Activated T-cell treated with anti-CD3 and anti-CD28 coated beads, Interleukin-2, amount 50 U/mL, for 4 hours (primary cell): ENCODE measurements around the gene OSM. TPM values are rescaled to one million over a fixed set of nuclear protein-coding genes. Genes with fewer than 3 reads are reported as not detected.

ENCODE experiments used
- ATAC-seq, 2 donors: fragments of 200-7000 bp; cut with Tn5 transposase; one replicate each; pipeline ENCODE4 v1.10.0; 2021
- DNase-seq: peaks from one replicate; pipeline ENCODE4 v3.0.0-alpha.2; 2020
- H3K27me3 Mint-ChIP-seq: one replicate; pipeline ENCODE4 v1.8.0; 2021; ENCODE audit warnings: low read depth, mixed read lengths
- H3K36me3 Mint-ChIP-seq: one replicate; pipeline ENCODE4 v1.8.0; 2022; ENCODE audit warnings: mixed read lengths; ENCODE audit not compliant: insufficient read depth
- H3K4me1 Mint-ChIP-seq: one replicate; pipeline ENCODE4 v1.8.0; 2021; ENCODE audit warnings: low read depth, mixed read lengths
- H3K4me3 Mint-ChIP-seq: one replicate; pipeline ENCODE4 v1.8.0; 2021; ENCODE audit warnings: mild to moderate bottlenecking, moderate library complexity, mixed read lengths
- H3K9me3 Mint-ChIP-seq: one replicate; pipeline ENCODE4 v1.8.0; 2021; ENCODE audit warnings: mixed read lengths
- total RNA-seq, 3 donors: library from RNA; stranded (reverse); gene quantifications; one replicate each; pipeline ENCODE4 v1.2.1, GENCODE V29; 2021

Gene OSM
- total RNA-seq, 3 donors from 2014 or later = 18.4 to 30.7 (median 22.2) TPM

DNA sequence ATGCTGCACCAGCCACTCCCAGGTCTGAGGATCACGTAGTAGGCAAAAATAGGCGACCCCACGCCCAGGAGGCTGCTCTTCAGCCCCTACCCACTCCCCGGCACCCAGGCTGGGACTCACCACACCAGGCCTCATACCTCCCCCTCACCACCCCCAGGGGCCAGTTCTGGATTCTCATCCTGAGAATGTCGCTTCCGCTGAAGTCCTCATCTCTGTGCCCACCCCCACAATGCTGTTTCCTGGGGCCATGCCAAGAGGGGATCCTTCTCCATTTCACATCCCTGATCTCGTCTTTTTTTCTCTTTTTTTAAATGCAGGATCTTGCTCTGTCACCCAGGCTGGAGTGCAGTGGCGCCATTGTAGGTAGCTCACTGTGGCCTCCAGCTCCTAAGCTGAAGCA lies 1.7 kb upstream of the OSM start:
- H3K27me3 Mint-ChIP-seq = no peaks in the 10 kb centered on the region
- peak overlapping the region; percentile 91 for H3K4me3 Mint-ChIP-seq
- no peaks in the 10 kb centered on the region for H3K9me3 Mint-ChIP-seq
- DNase-seq (no peak), ATAC-seq (no peak)
- peaks cover 32% of the 10 kb centered on the region for H3K4me1 Mint-ChIP-seq
- H3K36me3 Mint-ChIP-seq = peaks cover 9% of the 10 kb centered on the region

DNA sequence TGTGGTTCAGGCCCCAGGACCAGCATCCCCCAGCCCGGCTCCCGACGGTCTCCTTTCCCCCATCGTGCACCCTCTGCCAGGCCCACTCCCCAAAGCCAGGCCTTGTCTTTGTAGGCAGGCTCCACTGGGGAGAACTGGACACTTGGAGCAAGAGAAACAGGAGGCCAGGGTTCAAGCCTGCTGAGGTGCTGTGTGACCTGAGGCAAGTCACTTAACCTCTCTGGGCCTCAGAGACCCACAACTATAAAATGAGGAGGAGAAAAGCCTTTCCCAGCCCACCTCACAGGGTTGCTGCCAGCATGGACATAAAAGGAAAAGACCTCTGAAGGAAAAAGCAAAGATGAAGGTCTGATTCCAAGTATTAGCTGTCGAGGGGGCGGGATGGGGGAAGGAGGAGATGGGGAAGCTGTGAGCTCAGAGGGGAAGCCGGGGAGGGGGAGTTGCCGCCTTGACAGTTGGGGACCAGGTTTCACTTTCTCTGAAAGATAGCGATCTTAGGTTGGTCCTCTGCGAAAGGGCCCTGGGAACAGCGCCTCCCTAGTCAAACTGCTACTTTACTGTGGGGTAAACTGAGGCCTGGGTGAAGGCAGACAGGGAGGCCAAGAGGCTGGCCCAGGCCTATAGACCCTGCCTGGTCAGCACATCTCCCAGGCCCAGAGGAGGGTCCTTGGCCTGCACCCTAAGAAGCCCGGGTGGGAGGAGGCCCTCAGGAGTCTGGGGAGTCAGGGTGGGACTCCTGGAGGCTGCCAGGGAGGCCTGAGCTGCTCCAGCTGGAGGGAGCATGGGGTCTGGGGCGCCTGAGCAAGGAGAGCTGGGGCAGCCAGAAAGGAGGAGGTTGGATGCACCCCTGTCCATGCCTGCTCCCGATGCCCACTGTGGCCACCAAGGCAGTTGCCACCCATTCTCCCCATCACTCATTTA lies 991 bp upstream of the OSM start:
- Mint-ChIP-seq H3K4me1 (peaks cover 38% of the 10 kb centered on the region), H3K36me3 (peaks cover 14% of the 10 kb centered on the region), H3K27me3 (no peaks in the 10 kb centered on the region), H3K9me3 (no peaks in the 10 kb centered on the region), H3K4me3 (peak overlapping the region; percentile 91)
- DNase-seq (peak; percentile 39), ATAC-seq (no peak)

DNA sequence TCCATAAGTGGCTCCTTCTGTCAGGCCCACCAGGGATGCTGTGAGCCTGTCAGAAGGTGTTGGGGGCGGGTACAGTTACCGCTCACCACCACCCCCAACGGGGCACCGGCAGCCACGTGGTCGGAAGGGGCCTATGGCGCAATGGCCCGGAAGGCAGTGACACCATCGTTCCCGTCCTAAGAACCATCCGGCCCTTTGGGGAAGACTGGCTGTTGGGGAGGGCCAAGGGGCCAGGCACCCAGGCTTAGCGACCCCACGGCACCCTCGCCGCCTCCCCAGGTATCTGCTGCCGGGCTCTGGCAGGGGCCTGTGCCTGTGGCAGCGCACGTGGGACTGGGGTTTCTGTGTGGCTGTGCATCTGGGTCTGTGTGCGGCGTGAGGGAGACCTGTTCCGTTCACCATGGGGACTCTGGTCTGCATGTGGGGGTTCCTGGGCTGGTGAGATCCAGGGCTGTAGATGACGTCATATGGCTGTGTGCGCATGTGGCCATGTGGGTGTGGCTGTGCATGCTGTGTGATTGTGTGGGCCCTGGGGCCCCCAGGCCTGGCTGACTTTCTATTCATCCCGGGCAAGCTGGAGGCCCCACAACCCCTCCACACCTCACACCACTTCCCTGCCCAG lies 717 bp downstream of the OSM start:
- Mint-ChIP-seq H3K4me3 (peak overlapping the region; percentile 91), H3K9me3 (no peaks in the 10 kb centered on the region), H3K27me3 (no peaks in the 10 kb centered on the region), H3K36me3 (peaks cover 11% of the 10 kb centered on the region), H3K4me1 (peaks cover 44% of the 10 kb centered on the region)
- DNase-seq (peak; percentile 83), ATAC-seq (peak; percentile 80 to 82)

DNA sequence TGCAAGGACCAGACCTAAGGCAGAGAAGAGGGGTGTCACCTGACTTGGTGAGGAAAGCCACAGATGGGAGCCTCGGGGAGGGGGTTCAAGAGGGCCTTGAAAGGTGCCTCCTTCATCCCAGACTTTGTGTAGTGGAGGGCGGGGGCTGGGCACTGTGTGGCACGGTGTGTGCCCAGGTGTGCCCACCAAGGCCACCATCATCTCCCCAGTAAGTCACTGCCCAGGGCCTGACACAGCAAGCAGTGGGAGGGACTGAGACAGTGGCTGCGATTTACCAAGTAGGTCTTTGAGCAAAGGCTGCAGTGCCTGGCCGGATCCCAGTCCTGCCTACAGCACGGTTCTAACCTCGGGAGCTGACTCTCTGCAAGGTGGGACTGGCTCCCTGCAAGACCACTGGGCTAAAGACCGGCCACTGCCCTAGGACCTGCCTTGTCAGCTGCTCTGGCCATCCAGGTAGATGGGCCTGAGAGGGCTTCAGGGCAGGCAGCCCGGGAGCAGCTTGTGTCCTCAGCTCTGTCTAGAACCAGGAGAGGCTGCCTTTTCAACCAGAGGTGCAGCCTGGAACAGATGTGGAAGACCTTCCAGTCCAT lies 1.4 kb downstream of the OSM start:
- ATAC-seq (no peak), DNase-seq (no peak)
- H3K4me3 Mint-ChIP-seq = peak overlapping the region; percentile 91
- no peaks in the 10 kb centered on the region for H3K9me3 Mint-ChIP-seq
- H3K36me3 Mint-ChIP-seq = peaks cover 11% of the 10 kb centered on the region
- H3K4me1 Mint-ChIP-seq = peaks cover 44% of the 10 kb centered on the region
- H3K27me3 Mint-ChIP-seq = no peaks in the 10 kb centered on the region

DNA sequence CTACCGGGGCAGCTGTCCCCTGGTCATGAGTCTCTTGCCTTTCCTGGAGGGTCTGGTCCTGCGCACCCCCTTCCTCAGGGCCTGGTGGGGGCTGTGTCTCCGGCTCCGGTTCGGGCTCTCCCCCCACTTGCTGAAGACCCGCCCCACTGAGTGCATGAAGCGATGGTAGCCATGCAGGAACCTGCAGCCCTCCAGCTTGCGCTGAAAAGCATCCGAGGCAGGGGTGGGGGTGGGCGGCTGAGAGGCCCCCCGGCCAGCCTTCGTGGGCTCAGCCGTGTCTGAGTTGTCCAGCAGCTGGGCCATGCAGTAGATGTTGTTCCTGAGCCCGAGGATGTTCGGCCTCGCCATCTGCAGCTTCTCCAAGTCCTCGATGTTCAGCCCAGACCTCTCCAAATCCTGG lies 2.8 kb downstream of the OSM start:
- H3K4me1 Mint-ChIP-seq = peaks cover 44% of the 10 kb centered on the region
- no peak for ATAC-seq
- peak overlapping the region; percentile 91 for H3K4me3 Mint-ChIP-seq
- H3K36me3 Mint-ChIP-seq = peaks cover 8% of the 10 kb centered on the region
- H3K27me3 Mint-ChIP-seq = no peaks in the 10 kb centered on the region
- no peak for DNase-seq
- H3K9me3 Mint-ChIP-seq = no peaks in the 10 kb centered on the region

DNA sequence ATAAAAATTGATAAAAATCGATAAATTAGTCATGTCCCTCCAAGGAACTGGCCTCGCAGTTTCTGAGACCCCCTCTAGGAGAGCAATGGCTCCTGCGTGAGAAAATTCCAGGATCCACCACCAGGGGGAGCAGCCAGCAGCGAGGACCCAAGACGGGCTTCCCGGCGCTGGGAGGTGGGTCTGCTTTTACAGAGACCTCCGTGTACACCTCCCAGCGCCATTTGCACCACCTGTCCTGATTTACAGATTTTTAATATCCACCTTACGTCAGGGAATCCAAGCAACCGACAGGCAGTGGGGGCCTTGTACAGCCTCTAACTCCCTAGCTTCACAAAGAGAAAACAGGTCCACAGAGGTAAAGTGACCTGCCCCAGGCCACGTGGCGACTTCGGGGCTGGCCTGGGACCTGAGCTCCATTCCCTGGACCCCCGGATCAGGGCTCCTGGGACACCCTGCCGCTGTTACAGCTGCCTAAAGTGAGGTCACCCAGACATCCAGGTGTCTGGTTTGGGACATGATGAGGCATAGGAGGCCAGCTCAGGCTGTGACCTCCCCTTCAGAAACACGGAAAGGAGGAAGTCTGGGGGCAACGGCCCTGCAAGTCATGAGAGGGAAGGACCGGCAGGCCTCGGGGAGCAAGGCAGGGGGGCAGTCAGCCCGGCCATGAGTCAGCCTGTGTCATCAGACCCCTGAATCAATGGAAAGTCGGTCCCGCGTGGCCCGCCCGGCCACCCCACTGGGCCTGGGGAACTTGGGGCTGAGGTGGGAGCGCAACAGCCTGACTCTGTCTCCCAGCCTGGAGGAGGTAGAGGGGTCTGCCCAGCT lies 3.5 kb downstream of the OSM start:
- Mint-ChIP-seq H3K9me3 (no peaks in the 10 kb centered on the region), H3K4me1 (peaks cover 39% of the 10 kb centered on the region), H3K36me3 (peaks cover 6% of the 10 kb centered on the region), H3K27me3 (no peaks in the 10 kb centered on the region), H3K4me3 (peak overlapping the region; percentile 74)
- DNase-seq (peak; percentile 84), ATAC-seq (no peak)

DNA sequence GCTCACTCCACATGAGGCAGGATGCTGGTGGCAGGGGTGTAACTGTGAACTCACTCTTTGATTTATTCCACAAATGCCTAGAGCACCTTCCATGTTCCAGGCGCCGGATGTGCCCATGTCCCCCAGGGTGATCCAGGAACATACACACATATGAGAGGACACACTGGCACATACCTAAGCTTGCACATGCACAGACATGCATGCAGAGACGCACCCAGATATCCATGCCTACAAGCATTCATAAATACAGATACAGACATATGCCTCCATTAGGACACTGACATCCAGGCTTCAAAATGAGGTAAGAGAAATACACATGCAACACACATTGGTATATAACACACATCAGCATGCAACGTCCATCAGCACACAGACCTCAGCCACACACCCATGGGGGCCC lies 4.5 kb downstream of the OSM start:
- Mint-ChIP-seq H3K4me3 (no peak overlapping the region), H3K4me1 (peaks cover 30% of the 10 kb centered on the region), H3K36me3 (peaks cover 6% of the 10 kb centered on the region), H3K9me3 (no peaks in the 10 kb centered on the region), H3K27me3 (no peaks in the 10 kb centered on the region)
- no peak for DNase-seq
- ATAC-seq = no peak

DNA sequence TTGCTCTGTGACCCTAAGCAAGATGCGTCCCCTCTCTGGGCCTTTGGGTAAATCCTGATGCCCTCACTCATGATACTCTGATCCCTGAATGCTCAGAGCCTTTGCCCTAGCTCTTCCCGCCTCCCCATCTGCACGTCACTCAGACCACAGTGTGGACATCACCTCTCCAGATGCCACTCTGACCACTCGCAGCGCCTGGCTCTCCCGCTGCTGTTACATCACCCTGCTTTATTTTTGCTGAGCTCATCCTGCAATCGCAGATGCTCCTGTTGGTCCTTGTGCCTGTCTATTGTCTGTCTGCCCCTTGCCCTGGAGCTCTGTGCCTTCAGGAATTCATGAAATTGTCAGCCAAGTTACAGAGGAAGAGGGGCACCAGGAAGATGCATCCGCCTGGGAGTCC lies 5.5 kb downstream of the OSM start:
- Mint-ChIP-seq H3K9me3 (no peaks in the 10 kb centered on the region), H3K4me1 (peaks cover 28% of the 10 kb centered on the region), H3K27me3 (no peaks in the 10 kb centered on the region), H3K4me3 (no peak overlapping the region), H3K36me3 (peaks cover 6% of the 10 kb centered on the region)
- ATAC-seq = no peak
- DNase-seq = no peak

DNA sequence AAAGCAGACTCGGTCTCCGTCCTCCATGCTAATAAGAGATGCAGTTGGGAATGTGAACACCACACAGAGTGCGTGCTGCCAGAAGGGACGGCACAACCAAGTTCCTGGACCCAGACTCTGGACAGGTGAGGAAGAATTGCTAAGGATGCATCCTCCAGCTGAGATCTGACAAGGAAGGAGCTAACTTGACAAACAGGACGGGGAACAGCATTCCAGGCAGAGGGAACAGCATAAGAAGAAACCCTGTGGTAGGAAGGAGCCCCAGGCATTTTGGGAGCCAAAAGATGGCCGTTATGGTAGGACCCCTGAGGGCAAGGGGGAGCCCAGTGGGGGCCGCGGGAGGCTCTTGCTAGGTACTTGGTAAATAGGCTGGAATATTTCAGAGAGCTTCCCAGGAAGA lies 6.0 kb downstream of the OSM start:
- peaks cover 6% of the 10 kb centered on the region for H3K36me3 Mint-ChIP-seq
- DNase-seq = no peak

DNA sequence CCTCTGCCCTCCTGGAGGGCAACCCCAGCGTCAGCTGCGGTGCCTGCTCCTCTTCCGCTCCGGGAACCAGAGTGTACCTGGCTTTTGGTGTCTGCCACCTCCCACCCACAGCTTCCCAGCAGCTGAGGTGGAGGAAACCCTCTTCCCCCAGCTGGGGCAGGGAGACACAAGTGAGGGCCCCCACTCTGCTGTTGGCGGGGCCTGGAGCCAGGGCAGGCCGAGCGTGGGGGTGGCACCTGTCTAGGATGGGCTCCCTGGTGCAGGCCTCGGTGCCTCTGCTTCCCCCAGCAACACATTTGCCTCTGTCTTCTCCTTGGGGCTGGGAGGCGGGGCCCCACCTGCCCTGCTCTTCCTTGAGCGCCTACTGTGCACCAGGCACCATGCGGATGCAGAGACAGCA lies 6.4 kb downstream of the OSM start:
- Mint-ChIP-seq H3K4me3 (no peak overlapping the region), H3K9me3 (no peaks in the 10 kb centered on the region), H3K27me3 (no peaks in the 10 kb centered on the region), H3K36me3 (peaks cover 6% of the 10 kb centered on the region), H3K4me1 (peaks cover 22% of the 10 kb centered on the region)
- ATAC-seq = no peak
- DNase-seq = no peak

More for the DNA sequence above, 6.0 kb downstream of the OSM start:
- no peak overlapping the region for H3K4me3 Mint-ChIP-seq
- peaks cover 26% of the 10 kb centered on the region for H3K4me1 Mint-ChIP-seq
- no peaks in the 10 kb centered on the region for H3K27me3 Mint-ChIP-seq
- H3K9me3 Mint-ChIP-seq = no peaks in the 10 kb centered on the region
- ATAC-seq = no peak

DNA sequence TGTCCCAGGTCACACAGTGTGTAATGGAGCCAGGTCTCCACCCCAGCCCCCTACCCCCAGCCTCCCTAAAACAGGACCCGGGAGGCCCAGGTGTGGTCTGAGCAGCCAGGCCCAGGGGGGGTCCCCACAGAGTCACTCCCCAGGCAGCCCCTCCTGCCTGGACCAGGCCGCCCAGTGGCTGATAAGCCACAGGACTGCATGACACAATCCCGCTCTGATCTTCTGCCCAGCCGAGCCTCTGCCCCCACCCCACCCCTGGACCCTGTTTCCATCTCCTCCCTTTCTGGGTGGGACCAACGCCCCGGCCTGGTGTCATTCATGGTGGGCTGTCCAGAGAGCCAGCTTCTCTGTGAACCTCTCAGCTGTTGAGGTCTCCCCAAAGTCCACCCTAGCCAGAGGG lies 12.3 kb downstream of the OSM start:
- Mint-ChIP-seq H3K4me3 (no peak overlapping the region), H3K36me3 (no peaks in the 10 kb centered on the region), H3K4me1 (peaks cover 16% of the 10 kb centered on the region), H3K9me3 (no peaks in the 10 kb centered on the region), H3K27me3 (no peaks in the 10 kb centered on the region)
- DNase-seq (no peak), ATAC-seq (no peak)

DNA sequence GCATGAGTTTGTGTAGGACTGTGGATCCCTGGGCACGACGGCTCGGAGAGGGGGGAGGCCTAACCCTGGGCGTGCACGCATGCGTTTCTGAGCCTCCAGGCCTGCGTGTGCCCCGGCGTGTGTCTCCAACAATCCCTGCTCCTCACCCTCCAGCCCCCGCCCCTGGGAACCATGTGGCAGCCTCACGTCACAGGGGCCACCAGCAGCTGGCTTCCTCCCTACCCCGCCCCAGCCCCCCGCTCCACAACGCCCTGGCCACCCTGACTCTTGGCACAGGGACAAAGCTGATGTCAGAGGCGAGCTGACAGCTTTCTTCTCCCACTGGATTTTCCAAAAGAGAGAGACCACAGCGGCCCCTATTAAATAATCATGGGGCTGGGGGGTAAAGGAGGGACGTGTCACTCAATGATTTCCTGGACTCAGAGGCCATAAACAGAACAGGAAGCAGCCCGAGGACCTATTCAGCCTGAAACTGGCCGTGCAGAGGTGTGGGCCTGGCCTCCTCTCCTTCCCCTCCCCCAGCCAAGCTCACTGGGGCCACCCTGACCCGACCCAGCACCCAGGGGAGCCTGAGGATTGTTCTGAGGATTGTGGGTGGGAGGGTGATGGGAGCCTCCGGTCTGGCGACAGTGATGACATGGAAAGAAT lies 13.3 kb downstream of the OSM start:
- Mint-ChIP-seq H3K4me1 (peaks cover 21% of the 10 kb centered on the region), H3K4me3 (no peak overlapping the region), H3K36me3 (no peaks in the 10 kb centered on the region), H3K9me3 (no peaks in the 10 kb centered on the region), H3K27me3 (no peaks in the 10 kb centered on the region)
- ATAC-seq (no peak), DNase-seq (no peak)

DNA sequence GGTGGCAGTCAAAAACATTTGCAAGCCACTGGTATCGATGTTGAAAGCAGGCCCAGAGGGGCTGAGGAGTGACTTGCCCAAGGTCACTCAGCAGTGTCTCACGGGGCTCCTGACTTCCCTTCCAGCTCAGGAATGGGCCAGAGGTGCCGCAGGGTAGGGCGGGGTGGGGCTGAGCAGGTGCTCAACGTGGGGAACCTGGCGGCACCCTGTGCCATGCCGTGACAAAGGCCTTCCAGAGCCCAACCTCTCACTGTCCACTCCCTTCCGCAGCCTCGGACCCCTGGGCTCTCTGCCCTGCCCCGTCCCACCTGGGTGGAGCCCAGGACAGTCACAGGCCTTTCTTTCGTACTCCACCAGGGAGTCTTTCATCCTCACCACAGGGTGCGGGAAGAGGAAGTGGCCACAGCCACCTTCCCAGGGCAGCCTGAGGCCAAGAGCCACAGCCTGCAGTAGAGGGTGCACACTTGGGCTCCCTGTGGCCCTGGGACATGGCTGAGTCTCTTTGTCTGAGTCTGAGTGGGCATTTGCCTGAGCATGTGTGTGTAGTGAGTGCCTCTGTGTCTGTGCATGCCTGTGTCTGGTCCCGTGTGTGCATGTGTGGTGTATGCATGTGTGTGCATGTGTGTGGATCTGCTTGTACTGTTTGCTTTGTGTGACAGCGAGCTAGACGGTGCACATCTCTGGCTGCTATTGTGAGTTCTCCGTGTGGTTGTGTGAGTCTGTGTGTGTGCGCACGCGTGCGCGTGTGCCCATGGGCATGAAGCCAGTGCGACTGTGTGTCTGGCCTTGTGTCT lies 14.0 kb downstream of the OSM start:
- H3K27me3 Mint-ChIP-seq = peaks cover 3% of the 10 kb centered on the region
- no peak overlapping the region for H3K4me3 Mint-ChIP-seq
- H3K9me3 Mint-ChIP-seq = no peaks in the 10 kb centered on the region
- H3K4me1 Mint-ChIP-seq = peaks cover 24% of the 10 kb centered on the region
- ATAC-seq = no peak
- H3K36me3 Mint-ChIP-seq = no peaks in the 10 kb centered on the region
- DNase-seq = no peak
